ENCODE results near the gene FGF11. TPM values are rescaled to one million over a fixed set of nuclear protein-coding genes. Genes with fewer than 3 reads are reported as not detected.

FGF11 gene
- total RNA-seq, 1 donor from 2014 or later = 9.8 TPM

DNA sequence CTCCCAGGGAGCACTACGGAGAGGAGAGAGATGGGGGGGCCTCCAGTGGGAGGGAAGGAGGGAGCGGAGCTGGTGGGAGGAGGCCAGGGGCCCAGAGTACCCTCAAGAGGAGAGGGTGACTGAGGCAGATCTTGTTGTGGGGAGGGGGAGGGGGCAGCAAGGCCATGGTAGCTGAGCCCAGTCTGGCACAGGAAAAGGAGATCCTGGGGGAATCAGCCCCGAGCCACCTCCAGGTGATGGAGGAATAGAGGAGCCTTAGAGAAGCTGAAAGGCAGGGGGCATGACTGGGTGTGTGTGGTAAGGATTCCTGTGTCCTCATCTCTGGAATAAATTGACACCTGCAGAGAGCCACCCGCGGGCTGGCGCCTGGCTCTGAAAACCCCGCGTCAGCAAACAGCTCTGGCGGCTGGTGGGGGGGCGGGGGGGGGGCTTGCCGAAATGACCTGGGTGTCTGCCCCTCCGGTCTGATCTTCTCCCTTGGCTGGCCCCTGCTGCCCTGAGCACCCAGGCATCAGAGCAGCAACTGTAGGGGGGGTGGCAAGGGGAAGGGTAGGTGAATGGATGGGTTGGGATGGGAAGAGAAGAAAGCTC, 33.0 kb upstream of the FGF11 start:
- ATAC-seq (ENCODE audit: poor library complexity) (no peak), DNase-seq (no peak)
- intact Hi-C loops (cut with DNase I) = no loop called here

GRCh38 chr17:7407082-7407481, 32.2 kb upstream of the FGF11 start:
- no peak for DNase-seq
- intact Hi-C loops (cut with DNase I) = no loop called here

GRCh38 chr17:7407485-7408251, 31.6 kb upstream of the FGF11 start, which contains the start of gene NLGN2:
NLGN2 (plus strand) TSS chr17:7407845; CDS start chr17:7408256, 411 bp downstream.
- DNase-seq (no peak), ATAC-seq (ENCODE audit: poor library complexity) (no peak)
- intact Hi-C loops (cut with DNase I) = no loop called here

More at GRCh38 chr17:7407082-7407481, 32.2 kb upstream of the FGF11 start:
- no peak for ATAC-seq (ENCODE audit: poor library complexity)

GRCh38 chr17:7408252-7408727, 31.0 kb upstream of the FGF11 start:
- intact Hi-C loops (cut with DNase I) = no loop called here
- no peak for DNase-seq
- ATAC-seq (ENCODE audit: poor library complexity) = no peak

- intact Hi-C loops (cut with DNase I) = no loop called here
- ATAC-seq (ENCODE audit: poor library complexity) = no peak
- DNase-seq = no peak
These were observed 30.4 kb upstream of the FGF11 start for GRCh38 chr17:7408863-7409262.

GRCh38 chr17:7409716-7410115, 29.6 kb upstream of the FGF11 start:
- intact Hi-C loops (cut with DNase I) = no loop called here
- ATAC-seq (ENCODE audit: poor library complexity) (no peak), DNase-seq (no peak)

DNA sequence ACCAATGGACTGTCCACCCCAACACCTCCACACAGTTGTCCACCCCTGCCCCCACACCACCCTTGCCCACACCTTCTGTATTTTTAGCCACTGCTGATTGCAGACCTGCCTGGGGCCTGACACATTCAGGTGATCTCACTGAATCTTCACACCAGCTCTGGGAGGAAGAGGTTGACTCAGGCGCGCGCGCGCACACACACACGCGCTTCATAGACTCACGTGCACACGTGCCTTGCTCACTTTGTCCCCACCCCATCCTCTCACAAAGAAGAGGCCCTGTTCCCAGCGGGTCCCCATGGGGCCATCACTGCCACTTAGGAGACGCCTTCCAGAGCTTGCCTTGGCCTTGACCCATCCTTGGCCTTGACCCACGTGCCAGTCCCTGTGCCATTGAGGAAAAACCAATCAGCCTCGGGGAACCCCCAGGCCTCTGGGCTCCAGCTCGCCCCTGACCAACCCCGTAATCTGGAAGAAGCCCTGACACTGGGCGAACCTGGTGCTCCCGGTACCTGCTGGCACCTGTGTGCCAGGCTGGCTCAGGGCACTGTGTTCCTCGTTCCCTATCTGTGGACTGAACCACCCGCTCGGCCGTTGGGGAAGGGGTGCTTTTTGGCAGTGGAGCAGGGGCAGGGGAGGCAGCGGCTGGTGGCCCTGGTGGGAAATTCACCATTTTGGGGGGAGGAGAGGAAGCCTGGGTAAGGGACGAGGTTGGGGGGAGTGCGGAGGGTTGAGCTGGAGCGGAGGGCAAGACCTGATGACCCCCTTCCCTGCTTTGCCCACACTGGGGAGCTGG, 28.5 kb upstream of the FGF11 start:
- DNase-seq = no peak
- ATAC-seq (ENCODE audit: poor library complexity) = no peak
- intact Hi-C loops (cut with DNase I) = no loop called here

DNA sequence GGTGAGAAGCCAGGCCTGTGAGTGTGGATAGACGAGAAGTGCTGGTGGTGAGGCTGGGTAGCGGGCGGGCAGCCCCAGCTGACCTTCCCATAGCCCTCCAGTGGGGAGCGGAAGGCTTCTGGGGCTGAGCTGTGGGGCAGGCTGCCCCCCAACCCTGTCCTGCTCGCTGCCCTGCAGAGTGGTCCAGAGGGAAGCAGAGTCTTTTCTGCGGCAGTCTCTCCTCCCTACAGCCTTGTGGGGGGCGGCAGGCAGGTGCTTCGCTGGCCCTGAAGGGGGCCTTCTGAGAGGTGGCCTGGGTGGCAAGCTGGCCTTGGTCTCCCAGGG, 27.9 kb upstream of the FGF11 start:
- no peak for ATAC-seq (ENCODE audit: poor library complexity)
- no peak for DNase-seq
- intact Hi-C loops (cut with DNase I) = no loop called here

GRCh38 chr17:7413346-7413985, 25.8 kb upstream of the FGF11 start:
- ATAC-seq (ENCODE audit: poor library complexity) (no peak), DNase-seq (no peak)
- intact Hi-C loops (cut with DNase I) = no loop called here

DNA sequence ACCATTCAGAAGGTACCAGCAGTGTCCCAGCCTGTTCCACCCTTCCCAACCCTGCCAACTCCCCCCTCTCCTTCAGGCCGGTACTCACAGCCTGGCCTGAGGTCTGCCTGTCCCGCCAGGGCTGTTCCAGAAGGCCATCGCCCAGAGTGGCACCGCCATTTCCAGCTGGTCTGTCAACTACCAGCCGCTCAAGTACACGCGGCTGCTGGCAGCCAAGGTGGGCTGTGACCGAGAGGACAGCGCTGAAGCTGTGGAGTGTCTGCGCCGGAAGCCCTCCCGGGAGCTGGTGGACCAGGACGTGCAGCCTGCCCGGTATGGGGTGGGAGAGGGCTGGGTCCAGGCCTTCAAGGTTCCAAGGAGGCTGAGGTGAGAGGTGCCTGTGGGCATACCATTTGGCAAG, 24.5 kb upstream of the FGF11 start:
- ATAC-seq (ENCODE audit: poor library complexity) (no peak), DNase-seq (no peak)
- intact Hi-C loops (cut with DNase I) = no loop called here

GRCh38 chr17:7415784-7416183, 23.5 kb upstream of the FGF11 start:
- ATAC-seq (ENCODE audit: poor library complexity) = no peak
- no peak for DNase-seq
- intact Hi-C loops (cut with DNase I) = no loop called here

DNA sequence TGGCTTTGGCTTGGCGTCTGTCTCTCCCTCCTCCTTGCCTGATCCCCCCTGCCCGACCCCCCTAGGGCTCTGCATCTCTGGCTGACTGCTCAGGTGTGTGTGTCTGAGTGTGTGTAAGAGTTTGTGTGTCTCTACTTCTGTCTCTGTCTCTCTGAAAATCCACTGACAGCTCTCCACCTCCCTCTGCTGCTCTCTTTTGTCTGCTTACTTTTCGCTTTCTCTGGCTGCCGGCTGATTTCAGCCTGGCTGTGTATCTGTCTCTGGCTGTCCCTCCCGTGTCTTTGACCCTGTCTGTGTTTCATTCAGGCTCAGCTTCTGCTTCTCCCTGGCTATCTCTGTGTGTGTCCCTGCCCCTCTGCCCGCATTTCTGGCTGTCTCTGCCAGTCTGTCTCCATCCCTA, 23.0 kb upstream of the FGF11 start:
- intact Hi-C loops (cut with DNase I) = no loop called here
- no peak for ATAC-seq (ENCODE audit: poor library complexity)
- no peak for DNase-seq

DNA sequence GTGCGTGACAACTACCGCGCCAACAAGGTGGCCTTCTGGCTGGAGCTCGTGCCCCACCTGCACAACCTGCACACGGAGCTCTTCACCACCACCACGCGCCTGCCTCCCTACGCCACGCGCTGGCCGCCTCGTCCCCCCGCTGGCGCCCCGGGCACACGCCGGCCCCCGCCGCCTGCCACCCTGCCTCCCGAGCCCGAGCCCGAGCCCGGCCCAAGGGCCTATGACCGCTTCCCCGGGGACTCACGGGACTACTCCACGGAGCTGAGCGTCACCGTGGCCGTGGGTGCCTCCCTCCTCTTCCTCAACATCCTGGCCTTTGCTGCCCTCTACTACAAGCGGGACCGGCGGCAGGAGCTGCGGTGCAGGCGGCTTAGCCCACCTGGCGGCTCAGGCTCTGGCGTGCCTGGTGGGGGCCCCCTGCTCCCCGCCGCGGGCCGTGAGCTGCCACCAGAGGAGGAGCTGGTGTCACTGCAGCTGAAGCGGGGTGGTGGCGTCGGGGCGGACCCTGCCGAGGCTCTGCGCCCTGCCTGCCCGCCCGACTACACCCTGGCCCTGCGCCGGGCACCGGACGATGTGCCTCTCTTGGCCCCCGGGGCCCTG, 22.2 kb upstream of the FGF11 start:
- intact Hi-C loops (cut with DNase I) = no loop called here
- DNase-seq (no peak), ATAC-seq (ENCODE audit: poor library complexity) (no peak)

DNA sequence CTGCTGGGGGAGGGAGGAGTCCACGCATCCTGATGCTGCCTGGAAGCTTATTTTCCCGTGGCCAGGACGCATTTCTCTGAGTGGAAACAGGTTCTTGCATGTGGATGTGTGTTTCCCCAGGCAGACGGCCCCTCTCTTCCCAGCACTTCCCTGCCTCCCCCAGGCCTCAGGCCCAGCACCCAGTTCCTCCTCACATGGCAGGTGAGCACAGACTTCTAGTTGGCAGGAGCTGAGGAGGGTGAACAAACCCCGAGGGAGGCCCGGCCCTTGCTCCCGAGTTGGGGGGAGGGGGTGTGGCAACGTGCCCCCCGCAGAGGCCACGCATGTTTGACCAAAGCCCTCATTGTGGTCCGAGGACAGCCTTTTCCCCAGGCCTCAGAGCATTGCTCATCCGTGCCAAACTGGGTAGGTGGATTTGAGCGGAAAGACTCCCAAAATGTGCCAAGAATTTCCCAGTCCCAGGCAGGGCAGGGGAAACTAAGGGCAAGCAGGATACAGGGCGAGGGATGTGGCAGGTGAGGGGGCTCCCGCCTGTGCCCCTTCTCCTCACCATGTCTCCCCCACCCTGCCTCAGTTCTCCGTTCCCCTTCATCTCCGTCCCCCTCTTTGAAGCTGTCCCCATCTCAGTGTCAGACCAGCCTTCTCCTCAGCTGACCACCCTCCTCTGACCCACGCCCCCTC, 20.7 kb upstream of the FGF11 start:
- DNase-seq (no peak), ATAC-seq (ENCODE audit: poor library complexity) (no peak)
- intact Hi-C loops (cut with DNase I) = no loop called here

DNA sequence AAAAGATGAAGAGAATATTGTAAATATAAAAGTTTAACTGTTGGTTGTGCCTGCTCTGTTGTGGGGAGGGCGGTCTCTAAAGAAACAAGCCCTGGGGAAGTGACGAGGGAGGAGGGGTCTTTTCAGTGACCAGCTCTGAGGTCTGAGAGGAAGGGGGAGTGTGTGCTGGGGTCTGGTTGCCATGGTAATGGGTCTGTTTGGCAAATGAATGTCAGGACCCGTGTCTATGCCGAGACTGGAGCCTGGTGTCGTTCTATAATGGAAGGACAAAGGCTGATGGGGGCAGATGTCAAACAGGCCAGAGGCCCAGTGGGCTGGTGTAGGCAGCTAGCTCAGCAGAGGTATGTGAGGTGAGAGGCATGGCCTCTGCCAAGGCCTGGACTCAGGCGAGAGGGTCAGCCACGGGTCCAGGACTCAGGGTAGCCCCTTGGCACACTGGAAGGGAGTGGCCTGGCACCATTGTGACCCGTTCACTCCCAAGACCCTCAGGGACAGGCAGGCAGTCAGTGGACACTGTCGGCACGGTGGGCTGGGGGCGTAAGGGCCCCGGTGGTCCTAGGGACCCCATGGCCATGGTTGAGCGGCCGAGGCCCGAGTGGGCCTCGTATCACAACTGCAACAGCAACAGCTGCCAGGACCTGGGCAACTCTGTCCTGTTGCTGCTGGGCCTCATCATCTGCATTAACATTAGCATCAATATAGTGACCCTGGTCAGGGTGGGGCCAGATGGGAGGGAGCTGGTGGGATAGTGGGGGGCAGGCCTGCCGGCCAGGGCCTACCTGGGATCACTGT, 19.3 kb upstream of the FGF11 start, which contains the start of gene SPEM1:
Gene SPEM1, plus strand, starts transcription at position 506 of the 792 bp plus-strand sequence. Its CDS starts 61 bp downstream, at position 567.
- DNase-seq = no peak
- no peak for ATAC-seq (ENCODE audit: poor library complexity)
- intact Hi-C loops (cut with DNase I) = no loop called here

GRCh38 chr17:7421186-7421585, 18.1 kb upstream of the FGF11 start:
- ATAC-seq (ENCODE audit: poor library complexity) (no peak), DNase-seq (no peak)
- intact Hi-C loops (cut with DNase I) = no loop called here

GRCh38 chr17:7423679-7424078, 15.6 kb upstream of the FGF11 start:
- no peak for ATAC-seq (ENCODE audit: poor library complexity)
- intact Hi-C loops (cut with DNase I) = no loop called here
- DNase-seq = no peak

GRCh38 chr17:7425316-7425715, 14.0 kb upstream of the FGF11 start, which contains the start of gene SPEM2:
SPEM2 (plus strand) TSS chr17:7425616; CDS start chr17:7425689, 73 bp downstream.
- intact Hi-C loops (cut with DNase I) = no loop called here

More at GRCh38 chr17:7425316-7425715, 14.0 kb upstream of the FGF11 start, which contains the start of gene SPEM2:
- DNase-seq (no peak), ATAC-seq (ENCODE audit: poor library complexity) (no peak)
